IMR-90 (cell line): Measurements from ENCODE around the gene SEC22A.

Source experiments
- BHLHE40 ChIP-seq: fragments of 150-350 bp; IDR thresholded peaks from 2 replicates; pipeline ENCODE4 v1.6.1; 2016; ENCODE audit warnings: mild to moderate bottlenecking, low read depth, low read length
- CEBPB ChIP-seq: IDR thresholded peaks from 2 replicates; pipeline ENCODE4 v1.6.1; 2012; ENCODE audit warnings: low read depth, low read length, improper control_type of control experiment
- FOS ChIP-seq: fragments of 150-350 bp; IDR thresholded peaks from 2 replicates; pipeline ENCODE4 v1.6.1; 2016; ENCODE audit warnings: low read depth, low read length
- MAFK ChIP-seq: IDR thresholded peaks from 2 replicates; pipeline ENCODE4 v1.6.1; 2012; ENCODE audit warnings: low read depth, low read length, improper control_type of control experiment
- MXI1 ChIP-seq: IDR thresholded peaks from 2 replicates; pipeline ENCODE4 v1.6.1; 2012; ENCODE audit warnings: low read depth, mild to moderate bottlenecking, low read length, moderate library complexity, borderline replicate concordance
- POLR2A ChIP-seq: IDR thresholded peaks from 2 replicates; pipeline ENCODE4 v1.6.1; 2012; ENCODE audit warnings: mild to moderate bottlenecking, low read depth, low read length
- RAD21 ChIP-seq: IDR thresholded peaks from 2 replicates; pipeline ENCODE4 v1.6.1; 2012; ENCODE audit warnings: low read length, improper control_type of control experiment
- RFX5 ChIP-seq: IDR thresholded peaks from 2 replicates; pipeline ENCODE4 v1.8.0; 2012; ENCODE audit warnings: low read depth, mild to moderate bottlenecking, low read length, moderate library complexity
- SMC3 ChIP-seq: fragments of 150-350 bp; IDR thresholded peaks from 2 replicates; pipeline ENCODE4 v1.6.1; 2016; ENCODE audit warnings: low read depth, mild to moderate bottlenecking, antibody characterized with exemption, low read length, moderate library complexity
- TF ChIP-seq, protein P1 (sequence below): conservative IDR thresholded peaks from 2 replicates; pipeline ENCODE4 v1.5.1; 2012; ENCODE audit warnings: mild to moderate bottlenecking, low read depth, low read length, improper control_type of control experiment

DNA sequence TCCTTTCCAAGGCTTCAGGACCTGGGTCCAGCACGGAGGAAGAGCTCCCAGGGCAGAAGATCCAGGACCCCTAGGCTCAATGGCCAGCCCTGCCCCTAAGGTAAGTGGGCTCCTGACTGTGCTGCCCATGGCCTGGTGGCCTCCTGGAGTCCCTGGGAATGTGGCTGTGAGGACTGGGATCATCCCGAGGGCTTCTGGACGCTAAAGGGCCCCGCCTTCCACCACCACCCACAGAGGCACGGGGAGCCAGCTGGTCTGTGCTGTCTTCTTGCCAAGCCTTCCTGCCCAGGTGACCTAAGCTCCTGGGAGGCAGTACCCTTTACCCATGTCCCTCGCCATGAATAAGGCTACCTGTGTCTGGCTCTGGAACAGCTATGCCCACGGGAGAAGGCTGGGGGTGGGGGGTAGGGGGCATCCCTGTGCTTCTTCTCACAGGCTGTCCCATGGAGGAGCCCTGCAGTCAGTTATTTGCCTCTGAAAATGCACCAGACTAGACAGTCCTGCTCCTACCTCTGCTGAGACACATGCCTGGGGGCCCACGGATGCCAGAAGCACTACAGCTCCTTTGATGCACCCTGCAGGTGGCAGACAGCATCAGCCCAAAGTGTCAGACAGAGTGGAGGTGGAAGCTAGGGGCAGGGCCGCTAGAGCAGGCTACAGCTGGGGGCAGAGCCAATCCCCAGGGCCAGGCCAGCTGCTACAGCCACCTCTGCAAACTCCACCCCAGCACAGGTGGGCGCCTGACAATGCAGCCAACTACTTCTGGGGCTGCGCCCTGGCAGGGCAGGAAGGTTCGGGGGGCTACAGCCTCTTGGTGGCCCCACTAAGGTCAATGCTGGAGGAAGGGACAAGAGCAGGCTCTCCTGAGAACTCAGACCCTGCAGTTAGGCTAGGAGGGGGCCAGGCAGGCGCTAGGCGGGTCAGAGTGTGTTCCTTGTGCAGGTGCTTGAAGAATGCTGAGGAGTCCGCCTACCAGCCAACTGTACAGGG is 90.9 kb downstream of the SEC22A start:
- TF ChIP-seq RAD21 (no peak), FOS (no peak), MXI1 (no peak), BHLHE40 (no peak), POLR2A (no peak), RFX5 (no peak), MAFK (no peak), CEBPB (no peak), SMC3 (no peak)
- TF ChIP-seq, protein P1, sequence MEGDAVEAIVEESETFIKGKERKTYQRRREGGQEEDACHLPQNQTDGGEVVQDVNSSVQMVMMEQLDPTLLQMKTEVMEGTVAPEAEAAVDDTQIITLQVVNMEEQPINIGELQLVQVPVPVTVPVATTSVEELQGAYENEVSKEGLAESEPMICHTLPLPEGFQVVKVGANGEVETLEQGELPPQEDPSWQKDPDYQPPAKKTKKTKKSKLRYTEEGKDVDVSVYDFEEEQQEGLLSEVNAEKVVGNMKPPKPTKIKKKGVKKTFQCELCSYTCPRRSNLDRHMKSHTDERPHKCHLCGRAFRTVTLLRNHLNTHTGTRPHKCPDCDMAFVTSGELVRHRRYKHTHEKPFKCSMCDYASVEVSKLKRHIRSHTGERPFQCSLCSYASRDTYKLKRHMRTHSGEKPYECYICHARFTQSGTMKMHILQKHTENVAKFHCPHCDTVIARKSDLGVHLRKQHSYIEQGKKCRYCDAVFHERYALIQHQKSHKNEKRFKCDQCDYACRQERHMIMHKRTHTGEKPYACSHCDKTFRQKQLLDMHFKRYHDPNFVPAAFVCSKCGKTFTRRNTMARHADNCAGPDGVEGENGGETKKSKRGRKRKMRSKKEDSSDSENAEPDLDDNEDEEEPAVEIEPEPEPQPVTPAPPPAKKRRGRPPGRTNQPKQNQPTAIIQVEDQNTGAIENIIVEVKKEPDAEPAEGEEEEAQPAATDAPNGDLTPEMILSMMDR = no peak
